Transverse colon (tissue), 4 donors: ENCODE measurements around the gene ADGRA1. TPM values are rescaled to one million over a fixed set of nuclear protein-coding genes. Genes with fewer than 3 reads are reported as not detected.

Experiments used
- DNase-seq: peaks from one replicate; pipeline ENCODE4 v3.0.0-alpha.2; 2019
- H3K27ac ChIP-seq, 4 donors: fragments of 200-600 bp; sonication (generic); 2 replicates each; pipeline ENCODE4 v1.5.1; 2016 to 2018; ENCODE audit warnings: inconsistent platforms in 4 of 4
- H3K27me3 ChIP-seq: fragments of 200-600 bp; sonication (generic); 2 replicates; pipeline ENCODE4 v1.5.1; 2017; ENCODE audit warnings: inconsistent platforms
- H3K36me3 ChIP-seq, 4 donors: fragments of 200-600 bp; sonication (generic); 2 replicates each; pipeline ENCODE4 v1.5.1; 2017 to 2019; ENCODE audit warnings: inconsistent platforms in 4 of 4
- H3K4me1 ChIP-seq, 4 donors: fragments of 200-600 bp; sonication (generic); 2 replicates each; pipeline ENCODE4 v1.5.1; 2017 to 2020; ENCODE audit warnings: inconsistent platforms in 4 of 4
- H3K4me3 ChIP-seq, 4 donors: fragments of 200-600 bp; sonication (generic); 1 replicate in 1 of 4; 2 replicates in 3 of 4; pipeline versions ENCODE4 v1.5.1 to v1.6.1; 2017 to 2019; ENCODE audit warnings: inconsistent platforms in 4 of 4
- H3K9me3 ChIP-seq, 2 donors: fragments of 200-600 bp; sonication (generic); 2 replicates each; pipeline ENCODE4 v1.5.1; 2017 to 2019; ENCODE audit warnings: inconsistent platforms in 2 of 2
- EP300 ChIP-seq: sonication (generic); formaldehyde crosslinking; IDR thresholded peaks from one replicate; pipeline ENCODE4 v1.6.1; 2017; ENCODE audit warnings: antibody characterized with exemption, low read depth
- POLR2A ChIP-seq: fragments of 450-650 bp; IDR thresholded peaks from one replicate; pipeline ENCODE4 v1.6.1; 2016; ENCODE audit warnings: antibody characterized with exemption, mild to moderate bottlenecking, moderate library complexity
- POLR2AphosphoS5 ChIP-seq, 3 donors: sonication (generic); formaldehyde crosslinking; IDR thresholded peaks; one replicate each; pipeline ENCODE4 v1.6.1; 2016; ENCODE audit warnings: antibody characterized with exemption in 3 of 3
- WGBS, 2 donors: methylation state at CpG; one replicate each; pipeline ENCODE4 v1.1.5; 2018; ENCODE audit warnings: low coverage in 1 of 2; 5-methylcytosine and 5-hydroxymethylcytosine counted together
- in situ Hi-C, 4 donors: fragments of 200-750 bp; cut with MboI; loops; one replicate each; pipeline versions ENCODE4 v1.15.0 to v1.15.1; 2017; ENCODE audit warnings: low sequenced_read_pairs in 3 of 4, low pct_ligation_motif_present in 1 of 4, low pct_unique_long_range_greater_than_20kb in 1 of 4
- intact Hi-C: fragments of 100-400 bp; cut with DNase I; formaldehyde crosslinking; loops from one replicate; pipeline ENCODE4 v1.15.1; 2023; ENCODE audit warnings: low total_unique reads
- total RNA-seq, 4 donors: library from RNA; depleted of rRNA; stranded (reverse); fragments of >200 nt; gene quantifications; one replicate each; pipeline ENCODE4 v1.1.0, GENCODE V29; 2016
- TF ChIP-seq, protein P1 (sequence below), 5 experiments: fragments of 200-600 bp in 3 of 5; fragments of 450-650 bp in 2 of 5; sonication (generic) in 3 of 5; IDR thresholded peaks; 1 replicate in 2 of 5; 2 replicates in 3 of 5; pipeline ENCODE4 v1.5.1; 2016 to 2017; ENCODE audit warnings: antibody characterized with exemption in 5 of 5, inconsistent platforms in 3 of 5, mild to moderate bottlenecking in 2 of 5, moderate library complexity in 1 of 5

ADGRA1 gene
- total RNA-seq, 4 donors from 2014 or later, result 0.16 TPM; not detected in 3

DNA sequence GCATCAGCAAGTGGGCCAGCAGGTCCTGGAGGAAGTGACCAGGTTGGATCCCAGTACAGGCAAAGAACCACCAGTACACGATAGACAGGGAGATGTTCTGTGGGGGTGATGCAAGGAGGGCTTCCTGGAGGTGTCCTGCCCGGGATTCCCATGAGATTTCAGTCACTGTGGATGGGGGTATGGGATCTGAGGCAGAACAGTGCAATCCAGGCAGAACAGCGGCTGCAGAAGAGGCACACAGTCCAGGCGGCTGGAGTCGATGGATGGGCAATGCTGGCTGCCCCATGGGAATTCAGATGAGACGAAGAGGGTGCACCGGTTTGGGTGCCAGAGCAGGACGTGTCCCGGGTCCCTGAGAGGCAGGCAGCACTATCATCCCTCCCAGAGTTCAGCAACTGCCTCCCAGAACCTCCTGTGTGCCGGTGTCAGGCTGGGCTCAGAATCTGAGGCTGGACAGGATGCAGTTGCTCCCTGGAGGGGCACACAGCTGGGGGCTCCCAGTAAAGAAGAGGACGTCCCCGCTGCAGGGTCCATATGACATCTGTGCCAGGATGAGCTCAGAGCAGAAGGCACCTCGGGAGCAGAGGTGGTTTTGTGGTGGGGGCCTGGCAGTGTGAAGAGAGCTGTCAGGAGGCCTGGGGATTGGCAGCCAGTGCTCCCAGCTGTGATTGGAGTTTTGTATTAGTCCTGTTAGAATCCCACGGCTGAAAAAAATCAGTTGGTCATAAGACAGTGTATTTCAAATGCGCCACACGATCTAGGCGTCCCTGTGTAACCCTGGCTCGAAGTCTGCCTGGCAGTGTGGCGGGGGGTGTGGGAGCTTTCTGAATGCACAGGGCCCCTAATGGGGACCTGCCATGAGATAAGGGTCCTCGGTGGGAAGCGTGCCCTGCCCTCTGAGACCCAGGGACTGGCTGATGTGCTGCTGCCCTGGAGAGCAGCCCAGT is 75.5 kb downstream of the ADGRA1 start:
- Histone ChIP-seq H3K9me3 (no peaks in the 10 kb centered on the region), H3K27me3 (peaks cover 59% of the 10 kb centered on the region), H3K27ac (no peak overlapping the region), H3K4me1 (peaks cover 0 to 15% (median 12%) of the 10 kb centered on the region in 4 donors), H3K4me3 (no peak overlapping the region), H3K36me3 (no peaks in the 10 kb centered on the region)
- 75% methylated on average over 21 of the region's 21 CpGs; no CpG with 5 or more reads in 1 of the 2 donors for WGBS, 2 donors
- TF ChIP-seq, protein P1, sequence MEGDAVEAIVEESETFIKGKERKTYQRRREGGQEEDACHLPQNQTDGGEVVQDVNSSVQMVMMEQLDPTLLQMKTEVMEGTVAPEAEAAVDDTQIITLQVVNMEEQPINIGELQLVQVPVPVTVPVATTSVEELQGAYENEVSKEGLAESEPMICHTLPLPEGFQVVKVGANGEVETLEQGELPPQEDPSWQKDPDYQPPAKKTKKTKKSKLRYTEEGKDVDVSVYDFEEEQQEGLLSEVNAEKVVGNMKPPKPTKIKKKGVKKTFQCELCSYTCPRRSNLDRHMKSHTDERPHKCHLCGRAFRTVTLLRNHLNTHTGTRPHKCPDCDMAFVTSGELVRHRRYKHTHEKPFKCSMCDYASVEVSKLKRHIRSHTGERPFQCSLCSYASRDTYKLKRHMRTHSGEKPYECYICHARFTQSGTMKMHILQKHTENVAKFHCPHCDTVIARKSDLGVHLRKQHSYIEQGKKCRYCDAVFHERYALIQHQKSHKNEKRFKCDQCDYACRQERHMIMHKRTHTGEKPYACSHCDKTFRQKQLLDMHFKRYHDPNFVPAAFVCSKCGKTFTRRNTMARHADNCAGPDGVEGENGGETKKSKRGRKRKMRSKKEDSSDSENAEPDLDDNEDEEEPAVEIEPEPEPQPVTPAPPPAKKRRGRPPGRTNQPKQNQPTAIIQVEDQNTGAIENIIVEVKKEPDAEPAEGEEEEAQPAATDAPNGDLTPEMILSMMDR (IDR thresholded peaks at IDR 0.05), result no peak
- TF ChIP-seq POLR2AphosphoS5 (IDR thresholded peaks at IDR 0.05) (no peak), POLR2A (no peak), EP300 (no peak)
- DNase-seq, result no peak
- in situ Hi-C loops, result no loop called here
- intact Hi-C loops, result no loop called here

DNA sequence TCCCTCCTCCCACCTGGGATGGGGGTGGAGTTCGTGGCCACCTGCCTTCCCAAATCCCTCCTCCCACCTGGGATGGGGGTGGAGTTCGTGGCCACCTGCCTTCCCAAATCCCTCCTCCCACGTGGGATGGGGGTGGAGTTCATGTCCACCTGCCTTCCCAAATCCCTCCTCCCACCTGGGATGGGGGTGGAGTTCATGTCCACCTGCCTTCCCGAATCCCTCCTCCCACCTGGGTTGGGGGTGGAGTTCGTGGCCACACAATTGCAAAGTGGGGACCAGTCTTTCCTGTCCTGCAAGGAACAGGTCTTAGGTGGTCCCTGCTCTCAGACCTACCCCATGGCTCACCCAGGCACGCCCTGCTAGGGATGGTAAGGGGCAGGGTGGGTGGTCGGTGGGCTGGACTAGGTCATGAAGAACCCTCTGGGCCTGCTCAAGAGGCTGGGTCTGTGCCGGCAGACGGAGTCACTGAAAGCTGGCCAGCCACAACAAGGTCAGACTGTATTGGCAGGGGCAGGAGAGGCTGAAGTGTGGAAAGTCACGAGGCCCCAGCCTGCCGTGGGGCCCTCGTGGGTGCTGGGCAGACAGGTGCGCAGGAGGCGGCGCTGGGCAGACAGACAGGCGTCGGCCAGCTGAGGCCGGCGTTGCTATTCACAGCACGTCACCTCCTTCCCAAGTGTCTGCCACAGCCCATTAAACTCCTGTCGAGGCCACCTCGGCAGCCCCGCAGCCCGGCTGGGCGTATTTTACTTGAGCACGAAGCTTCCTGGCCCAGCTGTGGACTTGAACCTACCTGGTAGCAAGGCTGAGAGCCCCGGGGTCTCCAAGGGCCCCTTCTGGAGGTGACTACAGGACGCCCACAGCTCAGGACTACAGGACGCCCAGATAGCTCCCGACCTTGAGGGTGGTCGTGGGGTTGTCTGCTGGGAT is 76.4 kb downstream of the ADGRA1 start:
- DNase-seq, result peak; percentile 5
- in situ Hi-C loops, result no loop called here
- H3K27me3 ChIP-seq, result peaks cover 51% of the 10 kb centered on the region
- 63% methylated on average over 29 of the region's 31 CpGs; no CpG with 5 or more reads in 1 of the 2 donors for WGBS, 2 donors
- H3K27ac ChIP-seq, result no peak overlapping the region
- peaks cover 0 to 15% (median 12%) of the 10 kb centered on the region in 4 donors for H3K4me1 ChIP-seq
- H3K4me3 ChIP-seq, result no peak overlapping the region
- intact Hi-C loops, result no loop called here
- H3K9me3 ChIP-seq, result no peaks in the 10 kb centered on the region
- TF ChIP-seq POLR2AphosphoS5 (IDR thresholded peaks at IDR 0.05) (no peak), EP300 (no peak), POLR2A (no peak)
- TF ChIP-seq, protein P1 (IDR thresholded peaks at IDR 0.05), result no peak
- no peaks in the 10 kb centered on the region for H3K36me3 ChIP-seq

DNA sequence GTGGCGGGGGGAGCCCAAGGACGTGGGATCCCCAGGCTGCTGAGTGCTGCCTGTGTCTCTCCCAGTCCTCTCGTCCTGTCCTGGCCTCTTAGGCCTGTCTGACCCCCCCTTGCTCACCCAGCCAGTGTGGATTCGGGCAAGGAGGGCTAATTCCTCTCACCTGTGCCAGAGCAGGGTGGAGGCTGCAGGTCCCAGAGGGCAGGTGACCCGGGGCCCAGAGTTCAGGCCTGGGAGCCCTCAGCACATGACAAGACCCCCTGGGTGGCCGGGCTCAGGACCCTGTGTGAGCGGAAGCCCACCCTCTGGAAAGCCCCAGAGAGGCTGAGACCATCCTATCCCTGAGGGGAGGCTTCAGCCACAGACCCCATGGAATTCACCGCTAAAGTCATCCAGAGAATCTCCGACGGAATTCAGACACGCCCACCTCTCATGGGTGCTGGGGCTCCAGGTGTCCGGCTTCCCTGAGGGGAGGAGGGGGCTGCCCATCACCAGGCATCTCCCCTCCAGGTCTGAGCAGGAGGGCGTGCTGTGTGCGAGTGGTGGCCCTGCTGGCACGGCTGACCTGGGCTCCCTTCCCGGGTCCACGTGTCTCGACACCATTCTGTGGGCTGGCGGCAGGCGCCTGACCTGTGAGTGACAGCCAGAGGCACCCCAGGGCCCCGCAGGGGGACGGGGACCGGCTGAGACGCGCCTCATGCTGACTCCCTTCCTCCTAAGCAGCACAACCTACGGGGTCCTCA is 77.3 kb downstream of the ADGRA1 start:
- TF ChIP-seq POLR2AphosphoS5 (IDR thresholded peaks at IDR 0.05) (no peak), POLR2A (no peak), EP300 (no peak)
- TF ChIP-seq, protein P1 (IDR thresholded peaks at IDR 0.05), result no peak
- no peaks in the 10 kb centered on the region for H3K36me3 ChIP-seq
- H3K27ac ChIP-seq, result no peak overlapping the region
- H3K4me3 ChIP-seq, result no peak overlapping the region
- no peaks in the 10 kb centered on the region for H3K9me3 ChIP-seq
- DNase-seq, result no peak
- intact Hi-C loops (no loop called here), in situ Hi-C loops (no loop called here)
- 82% methylated on average over 26 of the region's 26 CpGs; no CpG with 5 or more reads in 1 of the 2 donors for WGBS, 2 donors
- H3K4me1 ChIP-seq, result peaks cover 0 to 15% (median 12%) of the 10 kb centered on the region in 4 donors
- H3K27me3 ChIP-seq, result peaks cover 43% of the 10 kb centered on the region
